ENCODE measurements around the gene SH3PXD2A. TPM values are rescaled to one million over a fixed set of nuclear protein-coding genes. Genes with fewer than 3 reads are reported as not detected.

The SH3PXD2A gene
- total and polyA plus RNA-seq, 2 donors (not counting 1 experiment from before 2014, with no cell fraction given): 3.2 to 33.5 TPM

GRCh38 chr10:103750836-103751235, 104.5 kb downstream of the SH3PXD2A start:
- Mint-ChIP-seq H3K4me3 (no peak overlapping the region), H3K9me3 (ENCODE audit: insufficient read depth) (peaks cover 9% of the 10 kb centered on the region), H3K27me3 (peaks cover 24% of the 10 kb centered on the region), H3K27ac (no peak overlapping the region), H3K4me1 (peaks cover 4% of the 10 kb centered on the region)
- TF ChIP-seq EZH2 (IDR thresholded peaks at IDR 0.05; ENCODE audit: borderline replicate concordance, insufficient read depth, low read depth, low read length, poor library complexity, severe bottlenecking) (no peak), CTCF (IDR thresholded peaks at IDR 0.05) (no peak)
- ChIA-PET POLR2A (no interaction called here), CTCF (interaction anchor here (0.6 to 1.0 kb wide), 2 partner anchors 102 to 413 kb away, joined by 3 read pairs; no protein-coding TSS in a partner anchor)
- no peaks in the 10 kb centered on the region for H4K20me1 ChIP-seq (ENCODE audit: control insufficient read depth, insufficient read depth, low read length, poor library complexity, severe bottlenecking)
- peaks cover 4 to 6% of the 10 kb centered on the region in 2 donors for H3K4me1 ChIP-seq (ENCODE audit: control insufficient read depth in 2 of 2, insufficient read depth in 2 of 2, low read length in 2 of 2)
- H3K9me3 ChIP-seq (ENCODE audit: control extremely low read depth in 1 of 3, control insufficient read depth in 2 of 3, insufficient read depth in 1 of 3, low read length in 2 of 3): peaks cover 0 to 10% (median 9%) of the 10 kb centered on the region in 3 donors
- intact Hi-C loops (cut with micrococcal nuclease): no loop called here
- H3K4me2 ChIP-seq (replicated peaks; ENCODE audit: low read depth, low read length, poor library complexity, severe bottlenecking): no peak overlapping the region
- no peaks in the 10 kb centered on the region for H3K36me3 ChIP-seq (replicated peaks in 1 of 2; ENCODE audit: control extremely low read depth in 1 of 2, control insufficient read depth in 1 of 2, extremely low read depth in 1 of 2, insufficient read depth in 2 of 2, low read length in 1 of 2)
- ATAC-seq (ENCODE audit: low read depth) (no peak), DNase-seq (no peak)
- H3K4me3 ChIP-seq (ENCODE audit: control extremely low read depth in 1 of 5, extremely low read depth in 1 of 5, insufficient read depth in 1 of 5, low read depth in 2 of 5, low read length in 4 of 5): no peak overlapping the region
- no peak overlapping the region for H2AFZ ChIP-seq (ENCODE audit: insufficient read depth, low read depth, low read length, poor library complexity, severe bottlenecking)
- H3K27me3 ChIP-seq (replicated peaks in 1 of 4; ENCODE audit: control extremely low read depth in 1 of 4, control insufficient read depth in 3 of 4, insufficient read depth in 4 of 4, low read length in 3 of 4): peaks cover 0 to 3% (median 0%) of the 10 kb centered on the region in 4 experiments
- H3K27ac ChIP-seq (ENCODE audit: low read length in 2 of 2): no peak overlapping the region
- no peak overlapping the region for H3K9ac ChIP-seq (ENCODE audit: low read length)
- H3K79me2 ChIP-seq (ENCODE audit: control insufficient read depth, insufficient read depth, low read length): no peaks in the 10 kb centered on the region
- WGBS (ENCODE audit: insufficient coverage): 80% methylated on average over 1 of the region's 5 CpGs

- 88% methylated on average over 4 of the region's 7 CpGs for WGBS (ENCODE audit: insufficient coverage)
- POLR2A ChIA-PET: no interaction called here
- peaks cover 4% of the 10 kb centered on the region for H3K4me1 Mint-ChIP-seq
These were observed 105.6 kb downstream of the SH3PXD2A start for GRCh38 chr10:103749779-103750178.

More at GRCh38 chr10:103749779-103750178, 105.6 kb downstream of the SH3PXD2A start:
- peaks cover 0 to 3% (median 0%) of the 10 kb centered on the region in 4 experiments for H3K27me3 ChIP-seq (replicated peaks in 1 of 4; ENCODE audit: control extremely low read depth in 1 of 4, control insufficient read depth in 3 of 4, insufficient read depth in 4 of 4, low read length in 3 of 4)
- Mint-ChIP-seq H3K4me3 (no peak overlapping the region), H3K27me3 (peaks cover 24% of the 10 kb centered on the region), H3K9me3 (ENCODE audit: insufficient read depth) (peaks cover 9% of the 10 kb centered on the region), H3K27ac (no peak overlapping the region)
- intact Hi-C loops (cut with micrococcal nuclease): no loop called here
- H3K27ac ChIP-seq (ENCODE audit: low read length in 2 of 2): no peak overlapping the region
- TF ChIP-seq CTCF (IDR thresholded peaks at IDR 0.05) (no peak), EZH2 (IDR thresholded peaks at IDR 0.05; ENCODE audit: borderline replicate concordance, insufficient read depth, low read depth, low read length, poor library complexity, severe bottlenecking) (no peak)
- no peak for DNase-seq
- peaks cover 4 to 6% of the 10 kb centered on the region in 2 donors for H3K4me1 ChIP-seq (ENCODE audit: control insufficient read depth in 2 of 2, insufficient read depth in 2 of 2, low read length in 2 of 2)
- H3K9ac ChIP-seq (ENCODE audit: low read length): no peak overlapping the region
- peaks cover 0 to 10% (median 9%) of the 10 kb centered on the region in 3 donors for H3K9me3 ChIP-seq (ENCODE audit: control extremely low read depth in 1 of 3, control insufficient read depth in 2 of 3, insufficient read depth in 1 of 3, low read length in 2 of 3)
- no peaks in the 10 kb centered on the region for H3K36me3 ChIP-seq (replicated peaks in 1 of 2; ENCODE audit: control extremely low read depth in 1 of 2, control insufficient read depth in 1 of 2, extremely low read depth in 1 of 2, insufficient read depth in 2 of 2, low read length in 1 of 2)
- H2AFZ ChIP-seq (ENCODE audit: insufficient read depth, low read depth, low read length, poor library complexity, severe bottlenecking): no peak overlapping the region
- no peaks in the 10 kb centered on the region for H3K79me2 ChIP-seq (ENCODE audit: control insufficient read depth, insufficient read depth, low read length)
- CTCF ChIA-PET: no interaction called here
- no peak for ATAC-seq (ENCODE audit: low read depth)
- no peaks in the 10 kb centered on the region for H4K20me1 ChIP-seq (ENCODE audit: control insufficient read depth, insufficient read depth, low read length, poor library complexity, severe bottlenecking)
- H3K4me3 ChIP-seq (ENCODE audit: control extremely low read depth in 1 of 5, extremely low read depth in 1 of 5, insufficient read depth in 1 of 5, low read depth in 2 of 5, low read length in 4 of 5): no peak overlapping the region
- no peak overlapping the region for H3K4me2 ChIP-seq (replicated peaks; ENCODE audit: low read depth, low read length, poor library complexity, severe bottlenecking)
